ENCODE measurements around the gene LGALS3BP. TPM values are rescaled to one million over a fixed set of nuclear protein-coding genes. Genes with fewer than 3 reads are reported as not detected.

LGALS3BP gene
- total and polyA plus RNA-seq, 2 of the 13 experiments (the other 11 are each of a cell fraction or from before 2014, with no cell fraction given), result 137 to 332 TPM

- TF ChIP-seq ZBTB10 (CRISPR knock-in tag; IDR thresholded peaks at IDR 0.05; ENCODE audit: borderline replicate concordance), result 0 out of 2 replicates have a peak, but pooled peaks have one; percentile 18
- no peak for TF ChIP-seq ZSCAN20 (CRISPR knock-in tag; IDR thresholded peaks at IDR 0.05; ENCODE audit: borderline replicate concordance)
- TF ChIP-seq ZNF558 (CRISPR knock-in tag; IDR thresholded peaks at IDR 0.05; ENCODE audit: borderline replicate concordance), result no peak
- TF ChIP-seq KDM5A (IDR thresholded peaks at IDR 0.05; ENCODE audit: borderline replicate concordance, low read length), result peak; percentile 58; the same call in 1 of the 2 replicates
- 0 out of 2 replicates have a peak, but pooled peaks have one; percentile 9 for TF ChIP-seq ZNF253 (CRISPR knock-in tag; IDR thresholded peaks at IDR 0.05; ENCODE audit: borderline replicate concordance)
- TF ChIP-seq THAP11 (CRISPR knock-in tag; IDR thresholded peaks at IDR 0.05), result peak; percentile 97
- TF ChIP-seq RNF219 (CRISPR knock-in tag; IDR thresholded peaks at IDR 0.05), result no peak
- TF ChIP-seq ZBTB39 (CRISPR knock-in tag; IDR thresholded peaks at IDR 0.05), result no peak
- peak; percentile 86 for TF ChIP-seq ZBTB14 (CRISPR knock-in tag; IDR thresholded peaks at IDR 0.05)
- no peak for TF ChIP-seq RELA (CRISPR knock-in tag; IDR thresholded peaks at IDR 0.05)
- TF ChIP-seq HOMEZ (CRISPR knock-in tag; IDR thresholded peaks at IDR 0.05; ENCODE audit: low read depth), result no peak
- no peak for TF ChIP-seq NFIC (IDR thresholded peaks at IDR 0.05; ENCODE audit: low read length)
- TF ChIP-seq EHMT2 (IDR thresholded peaks at IDR 0.05; ENCODE audit: borderline replicate concordance, low read depth, low read length), result no peak
- TF ChIP-seq RBM22 (optimal IDR thresholded peaks at IDR 0.05; ENCODE audit: low read length), result no peak
- no peak for TF ChIP-seq ZNF790 (CRISPR knock-in tag; IDR thresholded peaks at IDR 0.05; ENCODE audit: borderline replicate concordance)
- no peak for TF ChIP-seq SMAD1 (CRISPR knock-in tag; IDR thresholded peaks at IDR 0.05; ENCODE audit: borderline replicate concordance, low read depth)
- TF ChIP-seq TBP (CRISPR knock-in tag; IDR thresholded peaks at IDR 0.05), result no peak
- no peak for TF ChIP-seq JUND (CRISPR knock-in tag; IDR thresholded peaks at IDR 0.05)
- TF ChIP-seq SMC3 (IDR thresholded peaks at IDR 0.05; ENCODE audit: low read length), result no peak
Observed at GRCh38 chr17:79009397-79010303, 29.9 kb upstream of the LGALS3BP start, which contains the start of gene CANT1 (continued).

All from HepG2 (cell line).